ENCODE measurements around the gene ACOT9. TPM values are rescaled to one million over a fixed set of nuclear protein-coding genes. Genes with fewer than 3 reads are reported as not detected.

Gene ACOT9
- total RNA-seq, 1 experiment from 2014 or later, result 72.3 TPM

GRCh38 chrX:23784470-23785331 is 41.6 kb upstream of the ACOT9 start:
- H3K4me3 Mint-ChIP-seq, result peak overlapping the region; percentile 97 to 98; a peak in 4 of 5 replicates
- no peak overlapping the region for H3K23ac ChIP-seq (ENCODE audit: insufficient read length, low read depth, low read length)
- no peak overlapping the region for H3K56ac ChIP-seq (ENCODE audit: insufficient read length, low read depth, low read length)
- no peak overlapping the region for H4K5ac ChIP-seq (ENCODE audit: insufficient read length, low read depth, low read length)
- no peaks in the 10 kb centered on the region for H3K9me3 Mint-ChIP-seq
- H2BK5ac ChIP-seq (ENCODE audit: insufficient read length, low read length), result no peak overlapping the region
- TF ChIP-seq CTCF (conservative IDR thresholded peaks at IDR 0.05), result no peak
- no peak for DNase-seq
- H3K23me2 ChIP-seq (ENCODE audit: insufficient read length, low read depth, low read length, poor library complexity, severe bottlenecking), result peaks cover 3% of the 10 kb centered on the region
- H2BK12ac ChIP-seq (ENCODE audit: insufficient read length, low read depth, low read length), result no peak overlapping the region
- WGBS (ENCODE audit: extremely low coverage, insufficient read length, low lambda C conversion rate), result no CpG with 5 or more reads among the region's 8 CpGs
- peaks cover 8 to 24% (median 24%) of the 10 kb centered on the region in 3 experiments; a peak in 6 of 7 replicates for H3K36me3 Mint-ChIP-seq (ENCODE audit: insufficient read depth in 1 of 3, low read depth in 3 of 3)
- no peak overlapping the region for H2BK120ac ChIP-seq (ENCODE audit: low read depth, low read length, poor library complexity, severe bottlenecking)
- no peak overlapping the region for H3K18ac ChIP-seq (ENCODE audit: insufficient read length, low read depth, low read length)
- no peaks in the 10 kb centered on the region for H3K79me1 ChIP-seq (ENCODE audit: insufficient read depth, low read depth, low read length, poor library complexity, severe bottlenecking)
- H4K91ac ChIP-seq (ENCODE audit: insufficient read length, low read depth, low read length), result no peak overlapping the region
- H3K4ac ChIP-seq (ENCODE audit: low read depth, low read length), result no peak overlapping the region
- no peaks in the 10 kb centered on the region for H3K9me3 ChIP-seq (ENCODE audit: control insufficient read depth, low read depth, low read length)
- H3K9ac ChIP-seq (ENCODE audit: extremely low read depth, insufficient read length, low read length), result no peak overlapping the region
- peak overlapping the region; percentile 96 for H3K4me2 ChIP-seq (ENCODE audit: insufficient read depth, insufficient read length, low read length)
- no peak overlapping the region for H3K14ac ChIP-seq (ENCODE audit: insufficient read depth, low read length)
- no peak overlapping the region for H3T11ph ChIP-seq (ENCODE audit: low read length)
- no peak overlapping the region for H4K8ac ChIP-seq (replicated peaks; ENCODE audit: insufficient read length, low read depth, low read length)
- no peak overlapping the region for H2BK15ac ChIP-seq (ENCODE audit: low read depth, low read length)
- no peak overlapping the region for H2AK5ac ChIP-seq (ENCODE audit: insufficient read length, low read length)
- no peaks in the 10 kb centered on the region for H3K79me2 ChIP-seq (ENCODE audit: insufficient read depth, low read length)
- H3K4me1 Mint-ChIP-seq, result peaks cover 24 to 26% of the 10 kb centered on the region in 2 experiments
- H3K4me1 ChIP-seq (ENCODE audit: insufficient read depth, low read length), result no peaks in the 10 kb centered on the region
- H3K27ac ChIP-seq (ENCODE audit: insufficient read length, low read depth, low read length), result no peak overlapping the region
- no peak overlapping the region for H3K27ac Mint-ChIP-seq
- H4K20me1 ChIP-seq (ENCODE audit: control insufficient read depth, insufficient read depth, insufficient read length), result no peaks in the 10 kb centered on the region
- no peak overlapping the region for H2AFZ ChIP-seq (ENCODE audit: low read length)
- no peaks in the 10 kb centered on the region for H3K27me3 Mint-ChIP-seq (ENCODE audit: low read depth)
- no peaks in the 10 kb centered on the region for H3K27me3 ChIP-seq (ENCODE audit: insufficient read depth, low read length)
- no peak overlapping the region for H2BK20ac ChIP-seq (ENCODE audit: low read depth, low read length, poor library complexity, severe bottlenecking)

Data from H9 (cell line).